K562 (cell line): ENCODE data around the gene ZCWPW1. TPM values are rescaled to one million over a fixed set of nuclear protein-coding genes. Genes with fewer than 3 reads are reported as not detected.

Experiments used
- ARNT ChIP-seq, 2 experiments: fragments of 450-650 bp; IDR thresholded peaks; 2 replicates each; pipeline ENCODE4 v1.6.1; 2016; ENCODE audit warnings: mild to moderate bottlenecking in 1 of 2
- CGGBP1 ChIP-seq: fragments of 250-450 bp; sonication (Bioruptor Pico); IDR thresholded peaks from 2 replicates; pipeline ENCODE4 v1.9.0; 2021; ENCODE audit warnings: mild to moderate bottlenecking
- ID3 ChIP-seq, 2 experiments: fragments of 250-450 bp in 1 of 2; fragments of 450-650 bp in 1 of 2; sonication (Bioruptor Pico) in 1 of 2; IDR thresholded peaks; 2 replicates each; pipeline versions ENCODE4 v1.6.1 to v1.8.0; 2016 to 2021; ENCODE audit warnings: mild to moderate bottlenecking in 2 of 2, moderate library complexity in 2 of 2, missing compliant biosample characterization in 1 of 2, missing genetic modification characterization in 1 of 2
- ILK ChIP-seq: fragments of 450-650 bp; IDR thresholded peaks from 2 replicates; pipeline ENCODE4 v1.6.1; 2016; ENCODE audit warnings: missing genetic modification characterization, low read depth, mild to moderate bottlenecking, missing compliant biosample characterization, moderate library complexity, borderline replicate concordance
- KLF10 ChIP-seq: fragments of 250-450 bp; sonication (Bioruptor Pico); IDR thresholded peaks from 2 replicates; pipeline ENCODE4 v1.6.1; 2021; ENCODE audit warnings: matching md5 sums
- MEIS2 ChIP-seq: fragments of 450-650 bp; IDR thresholded peaks from 2 replicates; pipeline ENCODE4 v1.6.1; 2014; ENCODE audit warnings: mild to moderate bottlenecking; ENCODE audit not compliant: partially characterized antibody
- NFATC3 ChIP-seq: fragments of 450-650 bp; IDR thresholded peaks from 2 replicates; pipeline ENCODE4 v1.6.1; 2017; ENCODE audit warnings: mild to moderate bottlenecking
- NR2F6 ChIP-seq: fragments of 450-650 bp; formaldehyde crosslinking; IDR thresholded peaks from 2 replicates; pipeline ENCODE4 v1.4.0; 2020; ENCODE audit warnings: mild to moderate bottlenecking
- PPARD ChIP-seq: fragments of 250-450 bp; sonication (Bioruptor Pico); IDR thresholded peaks from 2 replicates; pipeline ENCODE4 v1.8.0; 2022; ENCODE audit warnings: inconsistent platforms, mild to moderate bottlenecking, moderate library complexity
- THAP12 ChIP-seq: fragments of 250-450 bp; sonication (Bioruptor Pico); IDR thresholded peaks from 2 replicates; pipeline ENCODE4 v1.9.0; 2021; ENCODE audit warnings: mild to moderate bottlenecking, inconsistent platforms
- ZFP30 ChIP-seq: fragments of 250-450 bp; sonication (Bioruptor Pico); IDR thresholded peaks from 2 replicates; pipeline ENCODE4 v1.8.0; 2022; ENCODE audit warnings: moderate library complexity, mild to moderate bottlenecking, inconsistent platforms, borderline replicate concordance
- ZNF217 ChIP-seq: sonication (generic); formaldehyde crosslinking; IDR thresholded peaks from 2 replicates; pipeline ENCODE4 v1.8.0; 2022; ENCODE audit warnings: mild to moderate bottlenecking, missing genetic modification reagents
- ZNF316 ChIP-seq: fragments of 450-650 bp; IDR thresholded peaks from 2 replicates; pipeline ENCODE4 v1.6.1; 2016
- polyA plus RNA-seq, 8 experiments: library from polyadenylated mRNA; depleted of rRNA in 4 of 8; stranded (reverse) in 5 of 8; unstranded in 3 of 8; fragments of >200 nt; fragmentation: Nextera tagmentation in 2 of 8; fragmentation: Illumina TruSeq in 1 of 8; extraction: Ambion mirVana in 2 of 8; extraction: Trizol in 1 of 8; gene quantifications; 2 replicates each; pipeline versions ENCODE4 v1.2.1 to v1.2.3, GENCODE V29; 2011 to 2014; ENCODE audit warnings: inconsistent platforms in 1 of 8, missing spikeins in 1 of 8
- total RNA-seq, 7 experiments: library from RNA; depleted of rRNA in 6 of 7; stranded (reverse); fragments of >200 nt in 6 of 7; fragmentation: Illumina TruSeq in 2 of 7; extraction: Trizol in 2 of 7; gene quantifications; 2 replicates each; pipeline versions ENCODE4 v1.2.1 to v1.2.3, GENCODE V29; 2011 to 2021; ENCODE audit warnings: low replicate concordance in 1 of 7
- TF ChIP-seq, protein P1 (sequence below): fragments of 450-650 bp; IDR thresholded peaks from 2 replicates; pipeline ENCODE4 v1.6.1; 2016; ENCODE audit warnings: low read depth
- TF ChIP-seq, protein P2 (sequence below): fragments of 450-650 bp; formaldehyde crosslinking; IDR thresholded peaks from 2 replicates; pipeline ENCODE4 v1.4.0; 2020; ENCODE audit warnings: mild to moderate bottlenecking

ZCWPW1 gene
- total and polyA plus RNA-seq, 9 of the 15 experiments (the other 6 are each of a cell fraction or from before 2014, with no cell fraction given), result 0.18 to 1.7 (median 1.2) TPM

- TF ChIP-seq MEIS2, result peak; percentile 90
- peak; percentile 97 for TF ChIP-seq THAP12
- TF ChIP-seq ID3 (CRISPR knock-in tag; IDR thresholded peaks at IDR 0.05), result no peak
- TF ChIP-seq ID3 (tag; IDR thresholded peaks at IDR 0.05), result peak; percentile 70
- TF ChIP-seq, protein P1, sequence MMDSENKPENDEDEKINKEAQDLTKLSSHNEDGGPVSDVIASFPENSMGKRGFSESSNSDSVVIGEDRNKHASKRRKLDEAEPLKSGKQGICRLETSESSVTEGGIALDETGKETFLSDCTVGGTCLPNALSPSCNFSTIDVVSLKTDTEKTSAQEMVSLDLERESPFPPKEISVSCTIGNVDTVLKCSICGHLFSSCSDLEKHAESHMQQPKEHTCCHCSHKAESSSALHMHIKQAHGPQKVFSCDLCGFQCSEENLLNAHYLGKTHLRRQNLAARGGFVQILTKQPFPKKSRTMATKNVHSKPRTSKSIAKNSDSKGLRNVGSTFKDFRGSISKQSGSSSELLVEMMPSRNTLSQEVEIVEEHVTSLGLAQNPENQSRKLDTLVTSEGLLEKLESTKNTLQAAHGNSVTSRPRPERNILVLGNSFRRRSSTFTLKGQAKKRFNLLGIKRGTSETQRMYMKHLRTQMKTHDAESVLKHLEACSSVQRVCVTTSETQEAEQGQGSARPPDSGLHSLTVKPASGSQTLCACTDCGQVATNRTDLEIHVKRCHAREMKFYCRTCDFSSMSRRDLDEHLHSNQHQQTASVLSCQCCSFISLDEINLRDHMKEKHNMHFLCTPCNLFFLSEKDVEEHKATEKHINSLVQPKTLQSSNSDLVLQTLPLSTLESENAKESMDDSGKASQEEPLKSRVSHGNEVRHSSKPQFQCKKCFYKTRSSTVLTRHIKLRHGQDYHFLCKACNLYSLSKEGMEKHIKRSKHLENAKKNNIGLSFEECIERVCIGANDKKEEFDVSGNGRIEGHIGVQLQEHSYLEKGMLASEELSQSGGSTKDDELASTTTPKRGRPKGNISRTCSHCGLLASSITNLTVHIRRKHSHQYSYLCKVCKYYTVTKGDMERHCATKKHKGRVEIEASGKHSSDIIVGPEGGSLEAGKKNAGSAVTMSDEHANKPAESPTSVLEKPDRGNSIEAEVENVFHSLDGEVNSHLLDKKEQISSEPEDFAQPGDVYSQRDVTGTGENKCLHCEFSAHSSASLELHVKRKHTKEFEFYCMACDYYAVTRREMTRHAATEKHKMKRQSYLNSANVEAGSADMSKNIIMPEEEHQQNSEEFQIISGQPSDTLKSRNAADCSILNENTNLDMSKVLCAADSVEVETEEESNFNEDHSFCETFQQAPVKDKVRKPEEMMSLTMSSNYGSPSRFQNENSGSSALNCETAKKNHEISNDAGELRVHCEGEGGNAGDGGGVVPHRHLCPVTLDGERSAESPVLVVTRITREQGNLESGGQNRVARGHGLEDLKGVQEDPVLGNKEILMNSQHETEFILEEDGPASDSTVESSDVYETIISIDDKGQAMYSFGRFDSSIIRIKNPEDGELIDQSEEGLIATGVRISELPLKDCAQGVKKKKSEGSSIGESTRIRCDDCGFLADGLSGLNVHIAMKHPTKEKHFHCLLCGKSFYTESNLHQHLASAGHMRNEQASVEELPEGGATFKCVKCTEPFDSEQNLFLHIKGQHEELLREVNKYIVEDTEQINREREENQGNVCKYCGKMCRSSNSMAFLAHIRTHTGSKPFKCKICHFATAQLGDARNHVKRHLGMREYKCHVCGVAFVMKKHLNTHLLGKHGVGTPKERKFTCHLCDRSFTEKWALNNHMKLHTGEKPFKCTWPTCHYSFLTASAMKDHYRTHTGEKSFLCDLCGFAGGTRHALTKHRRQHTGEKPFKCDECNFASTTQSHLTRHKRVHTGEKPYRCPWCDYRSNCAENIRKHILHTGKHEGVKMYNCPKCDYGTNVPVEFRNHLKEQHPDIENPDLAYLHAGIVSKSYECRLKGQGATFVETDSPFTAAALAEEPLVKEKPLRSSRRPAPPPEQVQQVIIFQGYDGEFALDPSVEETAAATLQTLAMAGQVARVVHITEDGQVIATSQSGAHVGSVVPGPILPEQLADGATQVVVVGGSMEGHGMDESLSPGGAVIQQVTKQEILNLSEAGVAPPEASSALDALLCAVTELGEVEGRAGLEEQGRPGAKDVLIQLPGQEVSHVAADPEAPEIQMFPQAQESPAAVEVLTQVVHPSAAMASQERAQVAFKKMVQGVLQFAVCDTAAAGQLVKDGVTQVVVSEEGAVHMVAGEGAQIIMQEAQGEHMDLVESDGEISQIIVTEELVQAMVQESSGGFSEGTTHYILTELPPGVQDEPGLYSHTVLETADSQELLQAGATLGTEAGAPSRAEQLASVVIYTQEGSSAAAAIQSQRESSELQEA, result peak; percentile 38; the same call in 1 of the 2 replicates
- TF ChIP-seq, protein P2, sequence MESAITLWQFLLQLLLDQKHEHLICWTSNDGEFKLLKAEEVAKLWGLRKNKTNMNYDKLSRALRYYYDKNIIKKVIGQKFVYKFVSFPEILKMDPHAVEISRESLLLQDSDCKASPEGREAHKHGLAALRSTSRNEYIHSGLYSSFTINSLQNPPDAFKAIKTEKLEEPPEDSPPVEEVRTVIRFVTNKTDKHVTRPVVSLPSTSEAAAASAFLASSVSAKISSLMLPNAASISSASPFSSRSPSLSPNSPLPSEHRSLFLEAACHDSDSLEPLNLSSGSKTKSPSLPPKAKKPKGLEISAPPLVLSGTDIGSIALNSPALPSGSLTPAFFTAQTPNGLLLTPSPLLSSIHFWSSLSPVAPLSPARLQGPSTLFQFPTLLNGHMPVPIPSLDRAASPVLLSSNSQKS (CRISPR knock-in tag), result peak; percentile 80; the same call in 1 of the 2 replicates
- TF ChIP-seq ARNT (IDR thresholded peaks at IDR 0.05), result peak; percentile 48 to 87
- no peak for TF ChIP-seq ZNF217 (CRISPR knock-in tag)
- no peak for TF ChIP-seq PPARD (CRISPR knock-in tag)
- peak; percentile 68; the same call in 1 of the 2 replicates for TF ChIP-seq NR2F6 (CRISPR knock-in tag)
- peak; percentile 93 for TF ChIP-seq CGGBP1 (CRISPR knock-in tag)
- TF ChIP-seq NFATC3, result peak; percentile 60; the same call in 1 of the 2 replicates
- no peak for TF ChIP-seq ILK
- no peak for TF ChIP-seq ZNF316
- TF ChIP-seq ZFP30, result peak; percentile 50; the same call in 1 of the 2 replicates
- peak; percentile 84; the same call in 1 of the 2 replicates for TF ChIP-seq KLF10 (CRISPR knock-in tag)
Observed at GRCh38 chr7:100428199-100428966, at the start of gene ZCWPW1 (continued).
